K562 treated with DMSO at 1 percent for 12 hours (cell line): Measurements from ENCODE around the gene ALDOA. TPM values are rescaled to one million over a fixed set of nuclear protein-coding genes. Genes with fewer than 3 reads are reported as not detected.

ENCODE experiments used
- total RNA-seq: library from RNA; unstranded; fragments of 300-600 nt; gene quantifications from 2 replicates; pipeline ENCODE4 v1.2.3, GENCODE V29; 2022; ENCODE audit not compliant: insufficient read depth

Gene ALDOA
- 2,121 and 2,279 TPM in 2 replicates for total RNA-seq

DNA sequence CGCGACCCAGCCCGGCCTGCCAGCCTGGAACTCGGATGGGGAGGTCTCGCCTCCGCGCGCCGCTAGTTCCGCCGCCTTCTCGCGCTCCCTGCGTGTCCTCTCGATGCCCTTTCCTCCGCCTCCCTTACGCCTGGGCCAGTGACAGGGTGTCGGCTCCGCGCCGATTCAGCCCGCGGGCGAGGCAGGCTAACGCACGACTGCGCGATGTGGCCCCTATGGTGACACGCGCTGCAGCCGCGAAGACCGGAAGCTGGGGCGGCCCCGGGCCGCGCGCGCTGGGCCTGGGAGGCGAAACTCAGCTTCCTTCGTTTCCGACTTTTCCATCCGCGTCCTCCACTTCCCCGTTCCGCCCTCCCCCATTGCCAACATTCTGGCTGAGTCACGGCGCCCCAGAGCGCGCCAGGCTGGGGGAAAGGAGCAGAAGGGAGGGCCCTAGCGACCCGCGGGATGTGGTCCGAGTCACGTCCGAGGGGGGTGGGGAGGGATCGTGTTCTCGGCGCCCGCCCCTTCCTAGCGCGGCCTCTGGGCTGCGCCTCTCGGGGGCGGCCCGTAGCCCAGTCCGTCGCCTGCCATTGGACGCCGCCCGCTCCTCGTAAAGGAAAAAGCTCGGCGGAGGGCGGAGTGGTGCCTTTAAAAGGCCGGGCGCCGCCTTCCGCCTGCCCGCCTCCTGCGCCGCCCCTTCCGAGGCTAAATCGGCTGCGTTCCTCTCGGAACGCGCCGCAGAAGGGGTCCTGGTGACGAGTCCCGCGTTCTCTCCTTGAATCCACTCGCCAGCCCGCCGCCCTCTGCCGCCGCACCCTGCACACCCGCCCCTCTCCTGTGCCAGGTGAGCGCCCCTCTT lies at the start of gene ALDOA:
Gene ALDOA, plus strand, starts transcription at position 659 of the 841 bp plus-strand sequence. CDS start 1,138 bp downstream, outside the sequence.

DNA sequence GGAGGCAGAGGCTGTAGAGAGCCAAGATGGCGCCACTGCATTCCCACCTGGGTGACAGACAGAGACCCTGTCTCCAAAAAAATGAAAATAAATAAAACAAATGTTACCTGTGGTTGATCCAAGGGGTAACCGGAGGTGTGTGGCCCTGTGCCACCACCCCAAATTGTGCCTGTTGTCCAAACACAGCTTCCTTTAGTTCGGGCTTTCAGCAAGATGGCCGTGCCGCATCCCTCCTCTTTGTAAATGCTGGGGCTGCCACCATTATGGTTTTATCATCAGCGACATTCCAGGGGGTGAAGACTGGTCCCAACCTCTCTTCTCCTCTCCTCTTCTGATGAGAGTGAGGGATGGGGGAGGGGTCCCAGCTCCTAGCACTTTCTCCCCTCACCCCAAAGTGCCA lies 42.7 kb upstream of the ALDOA start, which contains the start of gene C16orf92:
Gene C16orf92, plus strand, starts transcription at position 312 of the 400 bp plus-strand sequence. CDS start 143 bp downstream, outside the sequence.

DNA sequence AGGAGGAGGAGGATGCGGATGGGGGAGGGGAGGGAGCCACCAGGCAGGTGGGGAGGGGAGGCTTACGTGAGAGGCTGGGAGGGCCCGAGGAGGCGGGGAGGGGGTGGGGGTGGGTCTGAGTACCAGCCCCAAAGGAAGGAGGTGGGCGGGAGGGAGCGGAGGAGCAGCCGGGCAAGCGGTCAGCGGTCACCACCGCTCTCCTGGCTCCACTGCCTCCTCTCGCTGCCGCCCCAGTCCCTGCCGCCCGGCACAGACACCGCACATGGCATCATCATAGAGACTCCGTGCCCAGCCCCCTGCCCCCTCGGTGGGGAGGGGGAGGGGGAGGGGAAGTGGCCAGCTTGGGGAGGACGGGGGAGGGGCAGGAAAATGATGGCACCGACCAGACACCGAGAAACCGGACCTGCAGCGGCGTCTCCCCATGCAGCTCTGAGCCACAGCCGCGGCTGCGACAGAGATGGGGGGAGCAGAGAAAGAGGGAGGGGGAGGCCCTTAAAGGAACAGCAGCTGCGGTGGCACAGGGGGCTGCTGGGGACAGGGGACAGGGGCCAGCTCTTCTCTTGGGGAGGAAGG lies 34.6 kb upstream of the ALDOA start, which contains the start of gene TLCD3B:
Gene TLCD3B, minus strand, starts transcription at position 431 of the 573 bp plus-strand sequence. CDS start 744 bp downstream, outside the sequence.

DNA sequence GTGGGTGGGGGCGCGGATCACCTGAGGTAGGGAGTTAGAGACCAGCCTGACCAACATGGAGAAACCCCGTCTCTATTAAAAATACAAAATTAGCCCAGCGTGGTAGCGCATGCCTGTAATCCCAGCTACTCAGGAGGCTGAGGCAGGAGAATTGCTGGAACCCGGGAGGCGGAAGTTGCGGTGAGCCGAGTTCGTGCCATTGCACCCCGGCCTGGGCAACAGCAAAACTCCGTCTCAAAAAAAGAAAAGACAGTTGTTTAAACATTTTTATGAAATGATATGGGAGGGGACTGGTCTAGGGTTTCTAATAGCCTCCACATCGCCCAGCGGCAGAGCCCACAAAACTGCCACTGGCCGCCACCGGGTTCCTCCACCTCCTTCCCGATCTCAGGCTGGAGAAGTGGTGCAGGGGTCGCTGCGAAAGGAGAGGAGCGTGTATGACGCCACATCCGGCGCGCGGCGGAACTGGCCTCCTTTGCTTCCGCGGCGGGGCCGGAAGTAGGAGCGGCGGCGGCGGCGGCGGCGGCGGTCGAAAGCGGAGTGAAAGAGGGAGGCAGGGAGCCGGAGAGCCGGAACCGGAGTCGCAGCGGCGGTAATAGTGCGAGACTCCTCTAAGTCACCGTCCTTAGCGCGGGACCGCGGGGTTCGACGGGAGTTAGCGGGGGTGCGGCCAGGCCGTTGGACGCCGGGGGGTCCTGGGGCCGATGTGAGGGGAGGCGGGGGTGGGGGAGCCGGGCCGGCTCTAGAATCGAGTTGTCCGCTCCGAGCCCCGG lies 10.1 kb downstream of the ALDOA start, which contains the start of gene PPP4C:
Gene PPP4C, plus strand, starts transcription at position 492 of the 773 bp plus-strand sequence. CDS start 384 bp downstream, outside the sequence.

DNA sequence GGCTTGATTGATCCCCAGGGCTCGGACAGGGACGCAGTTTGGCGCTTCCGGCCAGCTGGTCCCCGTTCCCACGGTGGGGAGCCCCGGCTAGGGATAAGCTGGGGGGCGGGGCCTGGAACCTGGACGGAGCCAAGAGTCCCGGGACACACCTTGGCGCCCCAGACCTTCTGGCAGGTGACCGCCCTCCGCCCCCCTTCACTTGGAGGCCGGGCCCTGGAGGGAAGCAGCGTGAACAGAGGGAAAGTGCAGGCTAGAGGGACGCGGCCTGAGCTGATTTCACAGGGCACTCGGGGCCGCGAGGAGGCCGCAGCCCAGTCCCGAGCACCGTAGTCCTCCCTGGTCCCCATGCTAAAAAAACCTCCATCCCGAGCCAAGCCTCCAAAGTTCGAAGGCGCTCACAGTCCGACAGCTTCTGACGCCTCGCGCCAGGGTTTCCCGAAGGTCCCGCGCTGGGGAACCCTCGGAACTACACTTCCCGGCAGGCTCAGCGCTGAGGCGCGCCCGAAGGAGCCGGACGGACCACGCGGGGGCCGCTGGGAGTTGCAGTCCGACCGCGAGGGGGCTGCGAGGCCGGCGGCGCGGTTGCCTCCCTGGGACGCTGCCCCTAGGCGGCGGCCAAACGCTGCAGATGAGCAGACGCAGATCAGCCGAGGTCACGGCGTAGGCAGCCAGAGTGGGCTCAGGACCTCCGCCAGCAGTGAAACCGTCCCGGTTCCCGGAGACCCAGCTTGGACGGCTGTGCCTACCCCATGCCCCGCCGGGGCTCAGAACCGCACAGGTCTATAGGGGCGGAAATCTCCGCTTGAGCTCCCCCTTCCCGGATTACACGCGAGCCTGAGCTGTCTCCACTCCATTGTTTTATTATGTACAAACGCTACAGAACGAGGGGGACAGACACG lies 26.2 kb downstream of the ALDOA start, which contains the start of gene TBX6:
Gene TBX6, minus strand, starts transcription at position 451 of the 899 bp plus-strand sequence. CDS start 731 bp downstream, outside the sequence.

DNA sequence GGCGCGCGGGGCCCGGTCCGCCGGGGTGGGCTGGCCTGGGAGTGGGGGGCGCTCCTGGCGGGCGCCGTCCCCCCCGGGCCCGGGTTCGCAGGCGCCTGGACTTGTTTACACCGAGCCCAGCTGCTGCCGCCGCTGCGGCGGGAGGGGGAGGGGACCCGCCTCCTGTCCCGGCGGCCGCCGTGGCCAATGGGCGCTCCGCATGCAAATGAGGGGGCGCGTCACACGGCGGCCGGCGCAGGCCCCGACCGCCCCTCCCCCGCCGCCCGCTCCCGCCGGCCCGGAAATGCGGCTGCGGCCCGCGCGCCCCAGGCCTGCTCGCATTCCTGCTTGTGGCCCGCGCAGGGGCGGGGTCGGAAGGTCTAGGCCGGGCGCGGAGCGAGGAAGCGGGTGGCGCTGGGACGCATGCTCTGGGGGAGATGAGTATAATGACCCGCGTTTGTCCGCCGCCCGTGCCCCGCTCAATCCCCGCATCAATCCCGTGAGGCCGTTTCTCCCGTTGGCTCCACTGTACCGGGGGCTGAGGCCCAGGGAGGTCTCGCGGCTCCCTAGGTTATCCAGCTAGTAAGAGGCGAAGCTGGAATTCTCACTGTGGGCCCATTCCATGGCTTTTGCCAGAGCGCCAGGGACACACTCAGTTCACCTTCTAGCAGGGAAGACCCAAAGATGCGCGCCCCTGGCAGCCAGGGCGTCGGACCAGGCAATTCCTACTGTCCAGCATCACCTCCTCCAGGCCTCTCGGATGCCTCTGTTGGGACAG lies 30.7 kb downstream of the ALDOA start, which contains the start of gene YPEL3:
Gene YPEL3, minus strand, starts transcription at position 109 of the 757 bp plus-strand sequence. CDS start 731 bp downstream, outside the sequence.

DNA sequence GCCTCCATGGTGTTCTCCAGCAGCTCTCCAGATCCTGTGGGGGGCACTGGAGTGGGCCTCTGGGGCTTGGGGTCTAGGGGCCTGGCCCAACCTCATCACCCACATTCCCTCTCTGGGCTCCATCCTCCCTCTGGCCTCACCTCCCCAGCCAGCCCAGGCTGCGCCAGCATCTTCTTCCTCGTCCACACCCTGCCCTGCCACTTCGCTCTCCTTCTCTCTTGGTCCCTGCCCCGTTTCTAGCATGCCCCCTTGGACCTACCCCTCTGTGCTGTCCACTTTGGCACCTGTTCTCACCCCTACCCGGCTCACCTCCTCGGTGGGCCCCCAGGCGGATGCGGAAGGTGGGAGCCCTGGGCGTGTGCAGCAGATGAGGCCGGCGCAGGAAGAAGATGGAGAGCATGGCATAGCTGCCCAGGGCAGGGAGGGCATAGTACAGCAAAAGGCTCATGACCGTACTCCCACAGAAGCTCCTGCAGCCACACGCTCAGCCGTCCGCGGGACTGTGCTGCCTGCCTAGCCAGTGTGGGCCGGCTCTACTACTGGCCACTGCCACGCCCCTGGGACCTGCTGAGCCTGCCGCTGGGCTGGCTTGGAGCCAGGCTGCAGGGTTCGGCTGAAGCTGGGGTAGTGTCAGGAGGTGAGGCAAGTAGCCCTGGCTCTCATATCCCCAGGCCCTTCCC lies 47.6 kb downstream of the ALDOA start, which contains the start of gene GDPD3:
Gene GDPD3, minus strand, starts transcription at position 507 of the 680 bp plus-strand sequence. Its CDS starts 59 bp downstream, at position 448.

Other genes starting within 250 kb of the ALDOA start
- gene PAGR1, start 249.6 kb upstream of the ALDOA start, total RNA-seq, result 36.1 and 48.1 TPM in 2 replicates
- gene MVP, start 245.3 kb upstream of the ALDOA start, total RNA-seq, result 4.6 TPM in 2 replicates
- 87.8 and 89.1 TPM in 2 replicates for gene CDIPT, start 202.5 kb upstream of the ALDOA start, total RNA-seq
- gene SEZ6L2, start 166.2 kb upstream of the ALDOA start, total RNA-seq, result 2.8 and 3.6 TPM in 2 replicates
- gene ASPHD1, start 165.3 kb upstream of the ALDOA start, total RNA-seq, result not detected in 2 replicates
- gene KCTD13, start 139.5 kb upstream of the ALDOA start, total RNA-seq, result 27.1 and 44.6 TPM in 2 replicates
- gene TMEM219, start 103.7 kb upstream of the ALDOA start, total RNA-seq, result 166 and 188 TPM in 2 replicates
- gene TAOK2, start 91.9 kb upstream of the ALDOA start, total RNA-seq, result 38.3 and 60.9 TPM in 2 replicates
- 23.6 and 28.9 TPM in 2 replicates for gene HIRIP3, start 70.1 kb upstream of the ALDOA start, total RNA-seq
- gene INO80E, start 69.5 kb upstream of the ALDOA start, total RNA-seq, result 95.4 and 119 TPM in 2 replicates
- 0.99 and 2.0 TPM in 2 replicates for gene DOC2A, start 54.7 kb upstream of the ALDOA start, total RNA-seq
- not detected in 2 replicates for gene C16orf92, start 42.6 kb upstream of the ALDOA start, total RNA-seq
- gene TLCD3B, start 34.5 kb upstream of the ALDOA start, total RNA-seq, result 0.61 and 1.6 TPM in 2 replicates
- 260 and 325 TPM in 2 replicates for gene PPP4C, start 10.2 kb downstream of the ALDOA start, total RNA-seq
- gene TBX6, start 26.2 kb downstream of the ALDOA start, total RNA-seq, result 0.48 TPM in 1 of 2 replicates, not detected in the other
- gene YPEL3, start 30.5 kb downstream of the ALDOA start, total RNA-seq, result 75.6 and 79.1 TPM in 2 replicates
- 1.3 and 1.9 TPM in 2 replicates for gene GDPD3, start 47.8 kb downstream of the ALDOA start, total RNA-seq
- 50.2 and 62.3 TPM in 2 replicates for gene MAPK3, start 57.5 kb downstream of the ALDOA start, total RNA-seq
- gene CORO1A, start 117.8 kb downstream of the ALDOA start, total RNA-seq, result 37.8 and 46.1 TPM in 2 replicates
- gene BOLA2B, start 127.9 kb downstream of the ALDOA start, total RNA-seq, result 14.8 and 43.1 TPM in 2 replicates
- 45.5 and 56.0 TPM in 2 replicates for gene SLX1A, start 128.1 kb downstream of the ALDOA start, total RNA-seq
- gene SULT1A3, start 133.5 kb downstream of the ALDOA start, total RNA-seq, result 2.1 and 5.5 TPM in 2 replicates
- 1.3 TPM in 1 of 2 replicates, not detected in the other for gene NPIPB13, start 182.7 kb downstream of the ALDOA start, total RNA-seq